AG04449 (cell line): ENCODE data around the gene ACTR1A.

Experiments
- CTCF ChIA-PET: fragments of 350-600 bp; formaldehyde crosslinking; extraction: SDS; loops from one replicate; lab custom pipeline; 2021; ENCODE audit warnings: antibody characterized with exemption; lab: Yijun Ruan, JAX
- POLR2A ChIA-PET: fragments of 400-600, 350-600 bp; formaldehyde crosslinking; extraction: SDS; loops from one replicate; lab custom pipeline; 2020; ENCODE audit warnings: antibody characterized with exemption, inconsistent platforms; lab: Yijun Ruan, JAX
- DNase-seq: peaks from one replicate; pipeline ENCODE4 v3.0.0-alpha.2; 2010; ENCODE audit warnings: low read depth, low spot score
- H3K4me3 ChIP-seq: 2 replicates; pipeline ENCODE4 v1.5.1; 2011; ENCODE audit warnings: low read depth, mild to moderate bottlenecking, control low read depth, low read length
- CTCF ChIP-seq: IDR thresholded peaks from one replicate; pipeline ENCODE4 v1.5.1; 2011; ENCODE audit warnings: mild to moderate bottlenecking, moderate library complexity, low read length, control low read depth, inconsistent platforms; ENCODE audit not compliant: insufficient read depth; ENCODE audit errors: missing control alignments

ACTR1A gene

GRCh38 chr10:102465466-102465865 lies 37.0 kb downstream of the ACTR1A start:
- CTCF ChIA-PET, result interaction anchor here (1.1 to 15.5 kb wide), 3 partner anchors 13 to 42 kb away, joined by 3 to 101 read pairs (median 7); no protein-coding TSS in a partner anchor
- POLR2A ChIA-PET, result interaction anchor here (0.7 kb wide), 1 partner anchor 8 kb away, joined by 3 read pairs; no protein-coding TSS in a partner anchor
- no peak overlapping the region for H3K4me3 ChIP-seq
- no peak for TF ChIP-seq CTCF
- no peak for DNase-seq

- POLR2A ChIA-PET, result no interaction called here
- no peak for TF ChIP-seq CTCF
- H3K4me3 ChIP-seq, result no peak overlapping the region
- CTCF ChIA-PET, result interaction anchor here (1.1 to 15.5 kb wide), 3 partner anchors 15 to 295 kb away, joined by 3 to 101 read pairs (median 5); no protein-coding TSS in a partner anchor
- DNase-seq, result no peak
Observed at GRCh38 chr10:102463983-102464382, 38.5 kb downstream of the ACTR1A start.

- ChIA-PET POLR2A (interaction anchor here (0.5 to 0.8 kb wide), 3 partner anchors 10 to 35 kb away, joined by 3 read pairs; no protein-coding TSS in a partner anchor), CTCF (interaction anchor here (0.9 to 15.5 kb wide), 10 partner anchors 11 to 232 kb away, joined by 3 to 101 read pairs (median 4); partner anchors contain the start of genes C10orf95 and SUFU)
- H3K4me3 ChIP-seq, result no peak overlapping the region
- no peak for DNase-seq
- no peak for TF ChIP-seq CTCF
Observed at GRCh38 chr10:102462512-102463054, 39.9 kb downstream of the ACTR1A start.

- ChIA-PET CTCF (interaction anchor here (1.0 to 15.5 kb wide), 9 partner anchors 9 to 234 kb away, joined by 3 to 101 read pairs (median 4); partner anchors contain the start of genes C10orf95 and SUFU), POLR2A (no interaction called here)
- H3K4me3 ChIP-seq, result peak overlapping the region; percentile 62
- peak; percentile 4 for DNase-seq
- no peak for TF ChIP-seq CTCF
Observed at GRCh38 chr10:102461187-102462054, 41.1 kb downstream of the ACTR1A start.

- H3K4me3 ChIP-seq, result peak overlapping the region; percentile 62
- ChIA-PET POLR2A (no interaction called here), CTCF (interaction anchor here (1.2 to 15.5 kb wide), 5 partner anchors 11 to 123 kb away, joined by 3 to 101 read pairs (median 3); no protein-coding TSS in a partner anchor)
- TF ChIP-seq CTCF, result no peak
- DNase-seq, result no peak
Observed at GRCh38 chr10:102460836-102461186, 41.7 kb downstream of the ACTR1A start.

- POLR2A ChIA-PET, result no interaction called here
- no peak overlapping the region for H3K4me3 ChIP-seq
- TF ChIP-seq CTCF, result no peak
- DNase-seq, result no peak
- CTCF ChIA-PET, result interaction anchor here (15.5 kb wide), 1 partner anchor 20 kb away, joined by 101 read pairs; no protein-coding TSS in a partner anchor
Observed at GRCh38 chr10:102458656-102459055, 43.9 kb downstream of the ACTR1A start.
